ENCODE measurements around the gene ACER3.
"Not testable (repeated sequence)": the region's sequence is repeated elsewhere in the genome, so short reads cannot be mapped to it uniquely, and the experiment has no call there.

Gene ACER3

DNA sequence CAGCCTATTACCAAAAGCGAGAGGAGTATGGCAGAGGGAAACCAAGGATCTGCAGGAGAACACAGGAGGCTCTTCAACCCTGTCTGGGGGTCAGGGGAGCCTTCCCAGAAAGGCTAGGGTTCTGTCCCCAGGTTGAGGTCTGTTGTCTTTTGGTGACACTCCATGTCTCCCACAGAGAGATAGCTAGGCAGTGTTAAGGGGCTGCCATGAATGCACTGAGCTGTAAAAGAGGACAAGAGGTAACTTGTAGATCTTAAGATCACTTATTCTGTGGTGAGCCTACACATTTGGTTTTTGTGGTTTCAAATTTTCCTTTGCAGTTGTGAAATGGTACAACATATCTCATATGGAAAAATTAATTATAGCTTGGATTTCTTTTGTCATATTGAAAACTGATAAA lies 6.0 kb upstream of the ACER3 start:
- Histone ChIP-seq H3K9me3 (ENCODE audit: control insufficient read depth, insufficient read depth, low read length) (no peaks in the 10 kb centered on the region), H3K27ac (ENCODE audit: low read depth, low read length) (no peak overlapping the region), H3K4me3 (ENCODE audit: low read depth, low read length) (no peak overlapping the region), H3K27me3 (ENCODE audit: control insufficient read depth, insufficient read depth, low read length) (no peaks in the 10 kb centered on the region), H3K36me3 (ENCODE audit: control insufficient read depth, insufficient read depth, low read length) (no peaks in the 10 kb centered on the region), H3K9ac (ENCODE audit: low read depth, low read length) (no peak overlapping the region), H3K4me1 (ENCODE audit: control insufficient read depth, insufficient read depth, low read length) (no peaks in the 10 kb centered on the region)

DNA sequence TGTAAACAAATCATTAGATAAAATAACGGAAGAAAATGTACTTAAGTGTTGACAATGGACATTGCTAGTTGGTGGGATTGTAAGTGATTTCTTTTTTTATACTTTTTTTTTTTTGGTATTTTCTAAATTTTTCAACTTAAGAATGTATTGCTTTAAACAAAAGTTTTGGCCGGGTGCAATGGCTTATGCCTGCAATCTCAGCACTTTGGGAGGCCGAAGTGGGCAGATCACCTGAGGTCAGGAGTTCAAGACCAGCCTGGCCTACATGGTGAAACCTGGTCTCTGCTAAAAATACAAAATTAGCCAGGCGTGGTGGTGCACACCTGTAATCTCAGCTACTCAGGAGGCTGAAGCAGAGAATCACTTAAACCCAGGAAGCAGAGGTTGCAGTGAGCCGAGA lies 5.0 kb upstream of the ACER3 start:
- H3K36me3 ChIP-seq (ENCODE audit: control insufficient read depth, insufficient read depth, low read length); H3K9me3 ChIP-seq (ENCODE audit: control insufficient read depth, insufficient read depth, low read length); H3K27me3 ChIP-seq (ENCODE audit: control insufficient read depth, insufficient read depth, low read length); H3K4me1 ChIP-seq (ENCODE audit: control insufficient read depth, insufficient read depth, low read length); H3K4me3 ChIP-seq (ENCODE audit: low read depth, low read length); H3K9ac ChIP-seq (ENCODE audit: low read depth, low read length); H3K27ac ChIP-seq (ENCODE audit: low read depth, low read length): not testable (repeated sequence)

DNA sequence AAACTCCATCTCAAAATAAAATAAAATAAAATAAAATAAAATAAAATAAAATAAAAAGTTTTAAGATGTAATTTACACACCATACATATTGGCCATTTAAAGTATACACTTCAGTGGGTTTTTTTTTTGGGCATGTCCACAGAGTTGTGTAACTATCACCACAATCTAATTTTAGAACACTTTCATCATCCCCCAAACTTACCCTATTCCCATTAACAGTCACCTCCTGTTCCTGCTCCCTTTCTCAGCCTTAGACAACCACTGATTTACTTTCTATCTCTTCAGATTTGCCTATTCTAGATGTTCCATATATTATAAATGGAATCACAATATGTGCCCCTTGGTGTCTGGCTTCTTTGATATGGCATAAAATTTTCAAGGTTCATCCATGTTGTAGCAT lies 4.6 kb upstream of the ACER3 start:
- Histone ChIP-seq H3K27me3 (ENCODE audit: control insufficient read depth, insufficient read depth, low read length) (no peaks in the 10 kb centered on the region), H3K36me3 (ENCODE audit: control insufficient read depth, insufficient read depth, low read length) (no peaks in the 10 kb centered on the region), H3K4me1 (ENCODE audit: control insufficient read depth, insufficient read depth, low read length) (peaks cover 6% of the 10 kb centered on the region; the same call in 1 of the 2 replicates), H3K27ac (ENCODE audit: low read depth, low read length) (no peak overlapping the region), H3K9me3 (ENCODE audit: control insufficient read depth, insufficient read depth, low read length) (no peaks in the 10 kb centered on the region), H3K9ac (ENCODE audit: low read depth, low read length) (no peak overlapping the region), H3K4me3 (ENCODE audit: low read depth, low read length) (no peak overlapping the region)

DNA sequence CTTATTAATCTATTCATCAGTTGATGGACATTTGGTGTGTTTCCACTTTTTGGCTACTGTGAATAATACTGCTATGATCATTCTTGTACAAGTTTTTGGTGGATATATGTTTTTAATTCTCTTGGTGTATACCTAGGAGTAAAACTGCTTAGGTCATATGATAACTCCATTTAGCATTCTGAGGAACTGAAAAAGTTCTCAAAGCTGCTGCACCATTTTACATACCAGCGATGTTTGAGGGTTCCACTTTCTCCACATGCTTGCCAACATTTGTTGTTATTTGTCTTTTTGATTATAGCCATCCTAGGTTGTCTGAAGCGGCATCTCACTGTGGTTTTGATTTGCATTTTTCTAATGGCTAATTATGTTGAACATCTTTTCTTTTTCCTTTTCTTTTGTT lies 4.1 kb upstream of the ACER3 start:
- Histone ChIP-seq H3K27ac (ENCODE audit: low read depth, low read length) (no peak overlapping the region), H3K9me3 (ENCODE audit: control insufficient read depth, insufficient read depth, low read length) (no peaks in the 10 kb centered on the region), H3K36me3 (ENCODE audit: control insufficient read depth, insufficient read depth, low read length) (no peaks in the 10 kb centered on the region), H3K4me3 (ENCODE audit: low read depth, low read length) (no peak overlapping the region), H3K9ac (ENCODE audit: low read depth, low read length) (no peak overlapping the region), H3K27me3 (ENCODE audit: control insufficient read depth, insufficient read depth, low read length) (no peaks in the 10 kb centered on the region), H3K4me1 (ENCODE audit: control insufficient read depth, insufficient read depth, low read length) (peaks cover 6% of the 10 kb centered on the region; the same call in 1 of the 2 replicates)

DNA sequence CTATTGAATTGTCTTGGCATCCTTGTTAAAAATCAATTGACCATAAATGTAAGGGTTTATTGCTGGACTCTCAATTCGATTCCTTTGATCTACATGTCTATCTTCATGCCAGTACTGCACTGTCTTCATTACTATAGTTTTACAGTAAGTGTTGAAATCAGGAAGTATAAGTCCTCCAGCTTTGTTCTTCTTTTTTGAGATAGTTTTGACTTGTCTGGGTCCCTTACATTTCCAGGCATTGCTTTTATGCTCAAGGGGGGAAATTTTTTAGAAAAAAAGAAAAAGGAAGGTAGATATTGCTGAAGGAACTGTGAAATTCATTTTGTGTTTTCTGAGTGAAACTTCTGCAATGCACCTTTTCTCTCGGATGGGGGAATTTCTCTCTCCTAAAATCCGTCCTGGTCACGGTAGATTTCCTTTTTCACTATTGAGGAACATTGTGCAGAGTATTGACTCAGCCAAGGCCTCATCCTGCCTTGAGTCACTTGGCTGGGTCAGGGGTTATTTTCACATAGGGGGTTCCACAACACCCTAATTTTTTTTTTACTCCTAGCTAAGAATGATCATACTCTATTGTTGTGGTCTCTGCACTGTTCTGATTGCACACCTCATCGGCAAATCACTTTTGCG lies 2.8 kb upstream of the ACER3 start:
- no peak overlapping the region for H3K9ac ChIP-seq (ENCODE audit: low read depth, low read length)
- no peak overlapping the region for H3K4me3 ChIP-seq (ENCODE audit: low read depth, low read length)
- H3K27ac ChIP-seq (ENCODE audit: low read depth, low read length), result no peak overlapping the region

DNA sequence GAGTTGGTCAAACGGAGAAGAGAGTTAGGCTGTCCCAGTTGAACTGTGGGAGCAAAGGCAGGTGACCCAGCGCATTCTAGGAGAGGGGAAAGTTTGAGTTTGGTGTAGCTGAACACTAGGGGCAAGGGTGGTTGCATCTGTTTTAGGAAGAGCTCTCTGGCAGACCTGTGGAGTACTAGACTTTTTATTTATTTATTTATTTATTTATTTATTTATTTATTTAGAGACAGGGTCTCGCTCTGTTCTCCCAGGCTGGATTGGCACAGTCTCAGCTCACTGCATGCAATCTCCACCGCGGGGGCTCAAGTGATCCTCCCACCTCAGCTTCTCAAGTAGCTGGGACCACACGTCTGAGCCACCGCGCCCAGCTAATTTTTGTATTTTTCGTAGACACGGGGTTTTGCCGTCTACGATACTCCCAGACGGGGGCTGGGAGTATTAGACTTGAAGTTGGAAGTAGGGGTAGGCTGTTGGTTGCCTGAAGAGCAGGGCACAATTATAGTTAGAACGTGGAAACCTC lies 950 bp upstream of the ACER3 start:
- Histone ChIP-seq H3K4me1 (ENCODE audit: control insufficient read depth, insufficient read depth, low read length) (peaks cover 6% of the 10 kb centered on the region; the same call in 1 of the 2 replicates), H3K9ac (ENCODE audit: low read depth, low read length) (no peak overlapping the region), H3K27me3 (ENCODE audit: control insufficient read depth, insufficient read depth, low read length) (no peaks in the 10 kb centered on the region), H3K36me3 (ENCODE audit: control insufficient read depth, insufficient read depth, low read length) (no peaks in the 10 kb centered on the region), H3K4me3 (ENCODE audit: low read depth, low read length) (no peak overlapping the region), H3K9me3 (ENCODE audit: control insufficient read depth, insufficient read depth, low read length) (no peaks in the 10 kb centered on the region), H3K27ac (ENCODE audit: low read depth, low read length) (no peak overlapping the region)

More for the DNA sequence above, 2.8 kb upstream of the ACER3 start:
- Histone ChIP-seq H3K27me3 (ENCODE audit: control insufficient read depth, insufficient read depth, low read length) (no peaks in the 10 kb centered on the region), H3K4me1 (ENCODE audit: control insufficient read depth, insufficient read depth, low read length) (peaks cover 6% of the 10 kb centered on the region; the same call in 1 of the 2 replicates), H3K9me3 (ENCODE audit: control insufficient read depth, insufficient read depth, low read length) (no peaks in the 10 kb centered on the region), H3K36me3 (ENCODE audit: control insufficient read depth, insufficient read depth, low read length) (no peaks in the 10 kb centered on the region)

DNA sequence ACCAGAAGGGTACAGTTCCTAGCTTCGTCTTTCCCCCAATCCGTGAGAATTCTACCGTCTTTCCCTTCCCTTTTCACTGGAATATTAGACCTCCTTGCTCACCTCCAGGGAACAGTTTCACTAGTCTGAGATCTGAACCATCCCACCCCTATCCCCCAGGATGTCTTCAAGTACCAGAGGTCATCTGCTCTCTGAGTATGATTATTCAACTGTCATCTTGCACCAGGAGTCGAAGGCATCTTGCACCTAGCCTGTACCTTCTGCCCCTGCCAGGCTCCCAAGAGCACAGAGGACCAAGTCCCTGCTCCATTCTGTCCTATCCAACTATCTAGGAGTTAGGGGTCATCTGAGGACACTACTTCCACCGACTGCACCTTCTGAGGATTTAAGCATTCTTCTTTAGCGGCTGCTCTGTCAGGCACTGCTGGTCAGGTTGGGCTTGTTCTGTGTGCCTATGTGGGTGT lies 804 bp downstream of the ACER3 start:
- H3K4me3 ChIP-seq (ENCODE audit: low read depth, low read length), result peak overlapping the region; percentile 91
- no peaks in the 10 kb centered on the region for H3K9me3 ChIP-seq (ENCODE audit: control insufficient read depth, insufficient read depth, low read length)
- no peak overlapping the region for H3K27ac ChIP-seq (ENCODE audit: low read depth, low read length)
- H3K9ac ChIP-seq (ENCODE audit: low read depth, low read length), result peak overlapping the region; percentile 88; the same call in 1 of the 2 replicates
- 0 out of 2 replicates have a peak, but pooled peaks cover 3% of the 10 kb centered on the region for H3K36me3 ChIP-seq (ENCODE audit: control insufficient read depth, insufficient read depth, low read length)
- peaks cover 6% of the 10 kb centered on the region; the same call in 1 of the 2 replicates for H3K4me1 ChIP-seq (ENCODE audit: control insufficient read depth, insufficient read depth, low read length)
- H3K27me3 ChIP-seq (ENCODE audit: control insufficient read depth, insufficient read depth, low read length), result no peaks in the 10 kb centered on the region

DNA sequence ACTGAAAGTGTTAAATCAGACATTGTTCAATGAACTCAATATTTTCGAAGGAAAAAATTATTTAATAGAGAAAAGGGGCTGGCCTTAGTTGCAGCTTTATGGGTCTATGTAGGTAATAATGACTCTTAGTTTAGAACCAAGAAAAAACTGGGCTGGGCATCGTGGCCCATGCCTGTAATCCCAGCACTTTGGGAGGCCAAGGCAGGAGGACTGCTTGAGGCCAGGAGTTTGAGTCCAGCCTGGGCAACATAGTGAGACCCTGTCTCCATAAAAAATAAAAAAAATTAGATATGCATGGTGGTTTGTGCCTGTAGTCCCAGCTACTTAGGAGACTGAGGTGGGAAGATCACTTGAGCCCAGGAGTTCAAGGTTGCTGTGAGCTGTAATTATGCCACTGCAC lies 2.1 kb downstream of the ACER3 start:
- H3K4me1 ChIP-seq (ENCODE audit: control insufficient read depth, insufficient read depth, low read length); H3K27me3 ChIP-seq (ENCODE audit: control insufficient read depth, insufficient read depth, low read length): not testable (repeated sequence)

DNA sequence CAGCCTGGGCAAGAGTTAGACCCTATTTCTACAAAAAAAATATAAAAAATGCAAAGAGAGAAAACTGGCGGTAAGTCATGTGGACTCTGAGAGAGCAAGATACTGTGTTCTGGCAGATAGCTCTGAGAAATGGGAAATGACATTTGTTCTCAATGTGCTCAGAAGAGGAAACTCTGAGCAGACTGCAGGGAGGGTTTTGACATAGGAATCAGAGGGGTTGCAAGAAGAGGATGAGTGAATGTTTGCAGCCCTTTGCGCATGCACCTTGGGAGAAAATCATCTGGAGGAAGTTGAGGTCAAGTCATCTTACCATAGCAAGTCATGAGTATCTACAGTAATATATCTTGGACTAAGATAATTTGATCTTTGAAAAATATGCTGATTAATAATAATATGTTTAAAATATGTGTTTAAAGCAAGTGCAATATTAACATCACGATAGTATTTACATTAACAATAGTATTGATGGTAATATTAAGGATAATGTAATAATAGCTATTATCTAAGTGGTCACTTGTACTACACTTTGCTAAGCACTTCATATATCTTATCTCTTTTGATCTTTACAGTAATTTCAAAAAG lies 2.6 kb downstream of the ACER3 start:
- Histone ChIP-seq H3K4me1 (ENCODE audit: control insufficient read depth, insufficient read depth, low read length) (peaks cover 6% of the 10 kb centered on the region; the same call in 1 of the 2 replicates), H3K9me3 (ENCODE audit: control insufficient read depth, insufficient read depth, low read length) (no peaks in the 10 kb centered on the region), H3K36me3 (ENCODE audit: control insufficient read depth, insufficient read depth, low read length) (0 out of 2 replicates have a peak, but pooled peaks cover 3% of the 10 kb centered on the region), H3K27ac (ENCODE audit: low read depth, low read length) (no peak overlapping the region), H3K4me3 (ENCODE audit: low read depth, low read length) (no peak overlapping the region), H3K9ac (ENCODE audit: low read depth, low read length) (no peak overlapping the region), H3K27me3 (ENCODE audit: control insufficient read depth, insufficient read depth, low read length) (no peaks in the 10 kb centered on the region)

More for the DNA sequence above, 2.1 kb downstream of the ACER3 start:
- not testable (repeated sequence) for H3K36me3 ChIP-seq (ENCODE audit: control insufficient read depth, insufficient read depth, low read length); H3K9ac ChIP-seq (ENCODE audit: low read depth, low read length); H3K27ac ChIP-seq (ENCODE audit: low read depth, low read length); H3K9me3 ChIP-seq (ENCODE audit: control insufficient read depth, insufficient read depth, low read length); H3K4me3 ChIP-seq (ENCODE audit: low read depth, low read length)

DNA sequence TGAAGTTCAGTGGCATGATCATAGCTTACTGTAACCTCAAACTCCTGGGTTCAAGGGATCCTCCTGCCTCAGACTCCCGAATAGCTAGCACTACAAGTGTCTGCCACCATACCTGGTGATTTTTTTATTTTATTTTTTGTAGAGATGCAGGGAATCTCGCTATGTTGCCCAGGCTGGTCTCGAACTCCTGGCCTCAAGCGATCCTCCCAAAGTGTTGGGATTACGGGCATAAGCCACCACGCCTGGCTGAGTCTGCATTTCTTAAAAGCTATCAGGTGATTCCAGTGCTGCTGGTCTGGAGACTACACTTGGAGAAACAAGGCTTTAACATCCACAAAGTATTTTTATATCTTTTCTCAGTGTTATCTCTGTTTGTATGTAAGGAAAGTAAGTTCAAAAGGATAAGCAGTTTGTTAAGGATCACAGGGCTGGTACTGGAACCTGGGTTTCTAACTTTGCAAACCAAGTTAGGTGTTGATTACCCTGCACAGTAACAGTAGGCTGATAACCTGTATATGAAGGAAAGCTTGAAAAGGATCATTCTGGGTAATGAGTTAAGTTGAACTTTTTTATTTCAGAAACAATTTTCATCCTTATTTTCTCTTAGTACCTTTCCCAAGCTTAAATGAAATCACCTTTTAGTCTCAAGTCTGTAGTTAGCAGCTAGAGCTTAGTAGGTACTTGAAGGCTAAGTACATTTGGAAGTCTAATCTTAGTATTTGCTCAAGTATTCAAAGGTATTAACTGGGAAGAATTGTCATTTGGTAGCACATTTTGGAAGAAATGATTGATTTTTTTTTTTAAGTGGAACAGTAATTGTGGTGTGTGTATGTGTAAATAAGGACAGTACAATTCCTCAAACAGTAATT lies 12.5 kb downstream of the ACER3 start:
- no peaks in the 10 kb centered on the region for H3K27me3 ChIP-seq (ENCODE audit: control insufficient read depth, insufficient read depth, low read length)
- no peak overlapping the region for H3K9ac ChIP-seq (ENCODE audit: low read depth, low read length)
- no peaks in the 10 kb centered on the region for H3K36me3 ChIP-seq (ENCODE audit: control insufficient read depth, insufficient read depth, low read length)
- H3K27ac ChIP-seq (ENCODE audit: low read depth, low read length), result no peak overlapping the region
- H3K9me3 ChIP-seq (ENCODE audit: control insufficient read depth, insufficient read depth, low read length), result no peaks in the 10 kb centered on the region
- no peaks in the 10 kb centered on the region for H3K4me1 ChIP-seq (ENCODE audit: control insufficient read depth, insufficient read depth, low read length)
- no peak overlapping the region for H3K4me3 ChIP-seq (ENCODE audit: low read depth, low read length)
